ENCODE measurements around the gene ZIC1.

The ZIC1 gene

DNA sequence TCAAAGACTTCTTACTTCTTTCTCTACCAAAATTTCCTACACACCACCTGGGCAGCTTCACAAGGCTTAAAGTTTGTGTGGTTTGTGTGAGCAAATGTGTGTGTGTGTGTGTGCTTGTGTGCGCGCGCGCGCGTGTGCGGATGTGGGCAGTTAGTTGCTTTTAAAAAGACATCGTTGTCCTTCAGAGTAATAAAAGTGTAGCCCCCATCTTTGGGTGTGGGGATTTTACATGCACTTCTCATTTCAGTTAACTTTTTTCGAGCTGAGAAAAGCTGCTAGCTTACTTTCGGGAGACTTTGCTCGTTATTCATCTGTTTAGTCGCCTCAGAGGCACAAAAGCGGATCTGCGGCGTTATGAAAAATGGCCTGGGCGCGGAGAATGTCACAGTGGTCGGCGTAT lies 38.8 kb upstream of the ZIC1 start:
- Histone ChIP-seq H3K4me3 (ENCODE audit: low read length) (no peak overlapping the region), H3K4me1 (ENCODE audit: low read length) (no peaks in the 10 kb centered on the region), H3K36me3 (replicated peaks; ENCODE audit: low read depth, low read length) (no peaks in the 10 kb centered on the region), H2AFZ (ENCODE audit: low read depth, low read length) (no peak overlapping the region), H4K20me1 (ENCODE audit: insufficient read depth, low read length) (no peaks in the 10 kb centered on the region), H3K9ac (ENCODE audit: low read length) (no peak overlapping the region), H3K27me3 (ENCODE audit: low read depth, low read length) (no peaks in the 10 kb centered on the region), H3K27ac (ENCODE audit: low read length) (no peak overlapping the region), H3K79me2 (ENCODE audit: low read length) (no peaks in the 10 kb centered on the region), H3K9me3 (ENCODE audit: insufficient read depth, low read length) (no peaks in the 10 kb centered on the region), H3K4me2 (ENCODE audit: low read length) (no peak overlapping the region)
- TF ChIP-seq EZH2phosphoT487 (IDR thresholded peaks at IDR 0.05; ENCODE audit: low read depth) = no peak
- TF ChIP-seq, protein P1, sequence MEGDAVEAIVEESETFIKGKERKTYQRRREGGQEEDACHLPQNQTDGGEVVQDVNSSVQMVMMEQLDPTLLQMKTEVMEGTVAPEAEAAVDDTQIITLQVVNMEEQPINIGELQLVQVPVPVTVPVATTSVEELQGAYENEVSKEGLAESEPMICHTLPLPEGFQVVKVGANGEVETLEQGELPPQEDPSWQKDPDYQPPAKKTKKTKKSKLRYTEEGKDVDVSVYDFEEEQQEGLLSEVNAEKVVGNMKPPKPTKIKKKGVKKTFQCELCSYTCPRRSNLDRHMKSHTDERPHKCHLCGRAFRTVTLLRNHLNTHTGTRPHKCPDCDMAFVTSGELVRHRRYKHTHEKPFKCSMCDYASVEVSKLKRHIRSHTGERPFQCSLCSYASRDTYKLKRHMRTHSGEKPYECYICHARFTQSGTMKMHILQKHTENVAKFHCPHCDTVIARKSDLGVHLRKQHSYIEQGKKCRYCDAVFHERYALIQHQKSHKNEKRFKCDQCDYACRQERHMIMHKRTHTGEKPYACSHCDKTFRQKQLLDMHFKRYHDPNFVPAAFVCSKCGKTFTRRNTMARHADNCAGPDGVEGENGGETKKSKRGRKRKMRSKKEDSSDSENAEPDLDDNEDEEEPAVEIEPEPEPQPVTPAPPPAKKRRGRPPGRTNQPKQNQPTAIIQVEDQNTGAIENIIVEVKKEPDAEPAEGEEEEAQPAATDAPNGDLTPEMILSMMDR (IDR thresholded peaks at IDR 0.05; ENCODE audit: low read depth, low read length) = no peak

GRCh38 chr3:147371140-147371539 lies 38.0 kb upstream of the ZIC1 start:
- TF ChIP-seq, protein P1 (IDR thresholded peaks at IDR 0.05; ENCODE audit: low read depth, low read length) = no peak
- no peak for TF ChIP-seq EZH2phosphoT487 (IDR thresholded peaks at IDR 0.05; ENCODE audit: low read depth)
- H3K9me3 ChIP-seq (ENCODE audit: insufficient read depth, low read length) = no peaks in the 10 kb centered on the region
- no peak overlapping the region for H2AFZ ChIP-seq (ENCODE audit: low read depth, low read length)
- H4K20me1 ChIP-seq (ENCODE audit: insufficient read depth, low read length) = no peaks in the 10 kb centered on the region
- H3K36me3 ChIP-seq (replicated peaks; ENCODE audit: low read depth, low read length) = no peaks in the 10 kb centered on the region
- H3K4me1 ChIP-seq (ENCODE audit: low read length) = no peaks in the 10 kb centered on the region
- H3K27ac ChIP-seq (ENCODE audit: low read length) = no peak overlapping the region
- H3K9ac ChIP-seq (ENCODE audit: low read length) = no peak overlapping the region
- no peak overlapping the region for H3K4me2 ChIP-seq (ENCODE audit: low read length)
- no peaks in the 10 kb centered on the region for H3K79me2 ChIP-seq (ENCODE audit: low read length)
- no peaks in the 10 kb centered on the region for H3K27me3 ChIP-seq (ENCODE audit: low read depth, low read length)
- no peak overlapping the region for H3K4me3 ChIP-seq (ENCODE audit: low read length)

- Histone ChIP-seq H3K4me2 (ENCODE audit: low read length) (no peak overlapping the region), H3K4me1 (ENCODE audit: low read length) (no peaks in the 10 kb centered on the region), H3K9ac (ENCODE audit: low read length) (no peak overlapping the region), H4K20me1 (ENCODE audit: insufficient read depth, low read length) (no peaks in the 10 kb centered on the region), H3K27ac (ENCODE audit: low read length) (no peak overlapping the region), H2AFZ (ENCODE audit: low read depth, low read length) (no peak overlapping the region), H3K9me3 (ENCODE audit: insufficient read depth, low read length) (no peaks in the 10 kb centered on the region), H3K4me3 (ENCODE audit: low read length) (no peak overlapping the region), H3K27me3 (ENCODE audit: low read depth, low read length) (no peaks in the 10 kb centered on the region), H3K79me2 (ENCODE audit: low read length) (no peaks in the 10 kb centered on the region), H3K36me3 (replicated peaks; ENCODE audit: low read depth, low read length) (no peaks in the 10 kb centered on the region)
- no peak for TF ChIP-seq EZH2phosphoT487 (IDR thresholded peaks at IDR 0.05; ENCODE audit: low read depth)
- TF ChIP-seq, protein P1 (IDR thresholded peaks at IDR 0.05; ENCODE audit: low read depth, low read length) = no peak
Observed at GRCh38 chr3:147371771-147372340, 37.3 kb upstream of the ZIC1 start.

DNA sequence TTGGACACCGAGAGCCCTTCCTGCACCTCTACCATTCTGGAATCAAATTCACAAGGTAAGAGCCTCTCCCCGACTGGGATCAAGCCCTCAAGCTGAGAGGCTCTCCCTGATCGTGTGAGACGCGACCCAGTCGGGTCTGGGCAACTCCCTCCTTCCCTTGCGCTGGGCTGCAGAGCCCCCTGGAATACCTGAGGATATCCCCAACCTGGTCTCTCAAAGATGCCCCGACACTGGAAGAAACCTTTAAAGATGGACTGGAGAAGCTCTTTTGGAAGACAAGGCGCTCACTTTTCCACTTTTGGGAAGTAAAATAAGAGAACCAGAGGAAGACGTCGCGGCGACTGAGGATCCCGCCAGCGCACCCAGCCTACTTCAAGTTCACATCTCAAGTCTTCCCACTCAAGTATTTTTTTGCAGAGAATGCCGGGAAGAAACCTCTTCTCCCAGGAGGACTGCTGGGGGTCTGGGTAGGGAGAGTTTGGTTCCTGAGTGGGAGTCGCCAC lies 36.6 kb upstream of the ZIC1 start:
- no peak for TF ChIP-seq EZH2phosphoT487 (IDR thresholded peaks at IDR 0.05; ENCODE audit: low read depth)
- TF ChIP-seq, protein P1 (IDR thresholded peaks at IDR 0.05; ENCODE audit: low read depth, low read length) = no peak
- H3K9me3 ChIP-seq (ENCODE audit: insufficient read depth, low read length) = no peaks in the 10 kb centered on the region
- no peaks in the 10 kb centered on the region for H3K27me3 ChIP-seq (ENCODE audit: low read depth, low read length)
- no peak overlapping the region for H3K9ac ChIP-seq (ENCODE audit: low read length)
- no peaks in the 10 kb centered on the region for H3K36me3 ChIP-seq (replicated peaks; ENCODE audit: low read depth, low read length)
- H3K4me3 ChIP-seq (ENCODE audit: low read length) = no peak overlapping the region
- no peak overlapping the region for H3K27ac ChIP-seq (ENCODE audit: low read length)
- H2AFZ ChIP-seq (ENCODE audit: low read depth, low read length) = no peak overlapping the region
- H3K79me2 ChIP-seq (ENCODE audit: low read length) = no peaks in the 10 kb centered on the region
- no peaks in the 10 kb centered on the region for H4K20me1 ChIP-seq (ENCODE audit: insufficient read depth, low read length)
- no peak overlapping the region for H3K4me2 ChIP-seq (ENCODE audit: low read length)
- no peaks in the 10 kb centered on the region for H3K4me1 ChIP-seq (ENCODE audit: low read length)

Data from OCI-LY3 (cell line).